ENCODE results near the gene NCL. TPM values are rescaled to one million over a fixed set of nuclear protein-coding genes. Genes with fewer than 3 reads are reported as not detected.

The NCL gene
- total and polyA plus RNA-seq, 2 donors, result 128 to 248 TPM

GRCh38 chr2:231482806-231483391, 18.6 kb upstream of the NCL start:
- Histone ChIP-seq H3K36me3 (ENCODE audit: insufficient read depth) (no peaks in the 10 kb centered on the region), H3K4me3 (ENCODE audit: low read depth, low read length) (peak overlapping the region; percentile 57), H3K4me1 (ENCODE audit: insufficient read depth) (no peaks in the 10 kb centered on the region), H3K27ac (ENCODE audit: low read depth) (peak overlapping the region; percentile 73)
- 25% methylated on average over 36 of the region's 36 CpGs for WGBS
- DNase-seq (ENCODE audit: extremely low spot score), result no peak

- no peak for DNase-seq (ENCODE audit: extremely low spot score)
- WGBS, result 72% methylated on average over 3 of the region's 3 CpGs
- Histone ChIP-seq H3K4me3 (ENCODE audit: low read depth, low read length) (no peak overlapping the region), H3K27ac (ENCODE audit: low read depth) (no peak overlapping the region), H3K4me1 (ENCODE audit: insufficient read depth) (no peaks in the 10 kb centered on the region), H3K36me3 (ENCODE audit: insufficient read depth) (no peaks in the 10 kb centered on the region)
Measured at GRCh38 chr2:231480781-231481180, 16.5 kb upstream of the NCL start.

GRCh38 chr2:231479455-231479854, 15.2 kb upstream of the NCL start:
- no peaks in the 10 kb centered on the region for H3K36me3 ChIP-seq (ENCODE audit: insufficient read depth)
- H3K27ac ChIP-seq (ENCODE audit: low read depth), result no peak overlapping the region
- WGBS, result 82% methylated on average over 9 of the region's 9 CpGs
- H3K4me1 ChIP-seq (ENCODE audit: insufficient read depth), result no peaks in the 10 kb centered on the region
- H3K4me3 ChIP-seq (ENCODE audit: low read depth, low read length), result no peak overlapping the region
- no peak for DNase-seq (ENCODE audit: extremely low spot score)

GRCh38 chr2:231476920-231477319, 12.6 kb upstream of the NCL start:
- Histone ChIP-seq H3K4me3 (ENCODE audit: low read depth, low read length) (no peak overlapping the region), H3K27ac (ENCODE audit: low read depth) (no peak overlapping the region), H3K36me3 (ENCODE audit: insufficient read depth) (no peaks in the 10 kb centered on the region), H3K4me1 (ENCODE audit: insufficient read depth) (no peaks in the 10 kb centered on the region)
- no peak for DNase-seq (ENCODE audit: extremely low spot score)
- 80% methylated on average over 3 of the region's 3 CpGs for WGBS

- DNase-seq (ENCODE audit: extremely low spot score), result no peak
- Histone ChIP-seq H3K36me3 (ENCODE audit: insufficient read depth) (no peaks in the 10 kb centered on the region), H3K4me3 (ENCODE audit: low read depth, low read length) (no peak overlapping the region), H3K4me1 (ENCODE audit: insufficient read depth) (no peaks in the 10 kb centered on the region), H3K27ac (ENCODE audit: low read depth) (no peak overlapping the region)
- 59% methylated on average over 3 of the region's 3 CpGs for WGBS
Measured at GRCh38 chr2:231475965-231476364, 11.7 kb upstream of the NCL start.

GRCh38 chr2:231472816-231473215, 8.5 kb upstream of the NCL start:
- WGBS, result 84% methylated on average over 3 of the region's 3 CpGs
- no peak for DNase-seq (ENCODE audit: extremely low spot score)
- no peaks in the 10 kb centered on the region for H3K4me1 ChIP-seq (ENCODE audit: insufficient read depth)

GRCh38 chr2:231470246-231470900, 6.1 kb upstream of the NCL start:
- DNase-seq (ENCODE audit: extremely low spot score), result no peak
- WGBS, result 52% methylated on average over 6 of the region's 6 CpGs
- no peak overlapping the region for H3K27ac ChIP-seq (ENCODE audit: low read depth)

More at GRCh38 chr2:231472816-231473215, 8.5 kb upstream of the NCL start:
- Histone ChIP-seq H3K36me3 (ENCODE audit: insufficient read depth) (no peaks in the 10 kb centered on the region), H3K27ac (ENCODE audit: low read depth) (no peak overlapping the region), H3K4me3 (ENCODE audit: low read depth, low read length) (no peak overlapping the region)

GRCh38 chr2:231469583-231469950, 5.3 kb upstream of the NCL start:
- H3K27ac ChIP-seq (ENCODE audit: low read depth), result no peak overlapping the region
- no peak for DNase-seq (ENCODE audit: extremely low spot score)
- no peaks in the 10 kb centered on the region for H3K4me1 ChIP-seq (ENCODE audit: insufficient read depth)
- H3K4me3 ChIP-seq (ENCODE audit: low read depth, low read length), result no peak overlapping the region
- 61% methylated on average over 3 of the region's 3 CpGs for WGBS
- no peaks in the 10 kb centered on the region for H3K36me3 ChIP-seq (ENCODE audit: insufficient read depth)

More at GRCh38 chr2:231470246-231470900, 6.1 kb upstream of the NCL start:
- Histone ChIP-seq H3K36me3 (ENCODE audit: insufficient read depth) (no peaks in the 10 kb centered on the region), H3K4me1 (ENCODE audit: insufficient read depth) (no peaks in the 10 kb centered on the region), H3K4me3 (ENCODE audit: low read depth, low read length) (no peak overlapping the region)

- no peak for DNase-seq (ENCODE audit: extremely low spot score)
- Histone ChIP-seq H3K4me3 (ENCODE audit: low read depth, low read length) (no peak overlapping the region), H3K36me3 (ENCODE audit: insufficient read depth) (no peaks in the 10 kb centered on the region), H3K27ac (ENCODE audit: low read depth) (no peak overlapping the region), H3K4me1 (ENCODE audit: insufficient read depth) (no peaks in the 10 kb centered on the region)
- 78% methylated on average over 12 of the region's 12 CpGs for WGBS
Measured at GRCh38 chr2:231467613-231468530, 3.6 kb upstream of the NCL start.

GRCh38 chr2:231467016-231467545, 2.8 kb upstream of the NCL start:
- no peak for DNase-seq (ENCODE audit: extremely low spot score)
- H3K27ac ChIP-seq (ENCODE audit: low read depth), result no peak overlapping the region
- 89% methylated on average over 4 of the region's 4 CpGs for WGBS

GRCh38 chr2:231464576-231465540, 574 bp upstream of the NCL start:
- H3K4me3 ChIP-seq (ENCODE audit: low read depth, low read length), result peak overlapping the region; percentile 68
- peak overlapping the region; percentile 94 for H3K27ac ChIP-seq (ENCODE audit: low read depth)
- no peaks in the 10 kb centered on the region for H3K4me1 ChIP-seq (ENCODE audit: insufficient read depth)
- peaks cover 8% of the 10 kb centered on the region for H3K36me3 ChIP-seq (ENCODE audit: insufficient read depth)
- DNase-seq (ENCODE audit: extremely low spot score), result peak; percentile 91
- WGBS, result 2% methylated on average over 81 of the region's 81 CpGs

More at GRCh38 chr2:231467016-231467545, 2.8 kb upstream of the NCL start:
- Histone ChIP-seq H3K4me3 (ENCODE audit: low read depth, low read length) (no peak overlapping the region), H3K36me3 (ENCODE audit: insufficient read depth) (no peaks in the 10 kb centered on the region), H3K4me1 (ENCODE audit: insufficient read depth) (no peaks in the 10 kb centered on the region)

GRCh38 chr2:231462729-231463465, 1.4 kb downstream of the NCL start:
- H3K4me3 ChIP-seq (ENCODE audit: low read depth, low read length), result peak overlapping the region; percentile 88
- H3K36me3 ChIP-seq (ENCODE audit: insufficient read depth), result peaks cover 11% of the 10 kb centered on the region
- no peak overlapping the region for H3K27ac ChIP-seq (ENCODE audit: low read depth)
- no peaks in the 10 kb centered on the region for H3K4me1 ChIP-seq (ENCODE audit: insufficient read depth)
- 13% methylated on average over 4 of the region's 4 CpGs for WGBS
- DNase-seq (ENCODE audit: extremely low spot score), result no peak

Data from urinary bladder (tissue), 4 donors.